Activated CD4-positive, CD25-positive, alpha-beta regulatory T cell (primary cell): ENCODE results near the gene PXMP4.
A peak's percentile ranks its signal among the peaks of the same experiment; 100 is the strongest.

Experiments
- DNase-seq, 4 experiments: peaks; one replicate each; lab custom pipeline; 2025; lab: John Stamatoyannopoulos, UW

The PXMP4 gene

GRCh38 chr20:33732166-33732970 is 12.3 kb upstream of the PXMP4 start:
- DNase-seq: peak; percentile 72 to 91 (median 82)

DNA sequence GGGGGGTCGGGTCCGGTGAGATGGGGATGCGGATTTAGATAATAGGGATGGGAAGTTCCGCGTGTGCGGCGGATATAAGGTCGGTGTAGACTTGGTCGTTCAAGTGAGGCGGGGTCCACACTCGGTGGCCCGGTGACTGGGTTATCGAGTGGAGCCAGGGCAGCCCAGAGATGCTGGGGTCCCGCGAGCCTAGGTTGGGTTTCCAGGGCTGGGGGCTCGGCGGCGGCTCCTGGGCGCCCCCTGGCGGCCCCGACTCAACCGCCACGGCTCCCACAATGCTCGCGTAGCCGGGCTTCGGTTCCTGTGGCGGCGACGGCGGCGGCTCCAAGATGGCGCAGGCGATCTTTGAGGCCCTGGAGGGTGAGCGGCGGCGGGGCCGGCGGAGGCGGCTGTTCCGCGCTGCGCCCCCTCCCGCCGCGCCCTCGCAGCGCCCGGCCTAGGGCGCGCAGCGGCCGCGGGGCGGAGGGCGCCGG is 11.6 kb upstream of the PXMP4 start, which contains the start of gene ZNF341:
TSS of gene ZNF341 (plus strand) at position 304 of the 473 bp plus-strand sequence. CDS start at position 330, 26 bp downstream.
- peak; percentile 72 to 91 (median 83) for DNase-seq

DNA sequence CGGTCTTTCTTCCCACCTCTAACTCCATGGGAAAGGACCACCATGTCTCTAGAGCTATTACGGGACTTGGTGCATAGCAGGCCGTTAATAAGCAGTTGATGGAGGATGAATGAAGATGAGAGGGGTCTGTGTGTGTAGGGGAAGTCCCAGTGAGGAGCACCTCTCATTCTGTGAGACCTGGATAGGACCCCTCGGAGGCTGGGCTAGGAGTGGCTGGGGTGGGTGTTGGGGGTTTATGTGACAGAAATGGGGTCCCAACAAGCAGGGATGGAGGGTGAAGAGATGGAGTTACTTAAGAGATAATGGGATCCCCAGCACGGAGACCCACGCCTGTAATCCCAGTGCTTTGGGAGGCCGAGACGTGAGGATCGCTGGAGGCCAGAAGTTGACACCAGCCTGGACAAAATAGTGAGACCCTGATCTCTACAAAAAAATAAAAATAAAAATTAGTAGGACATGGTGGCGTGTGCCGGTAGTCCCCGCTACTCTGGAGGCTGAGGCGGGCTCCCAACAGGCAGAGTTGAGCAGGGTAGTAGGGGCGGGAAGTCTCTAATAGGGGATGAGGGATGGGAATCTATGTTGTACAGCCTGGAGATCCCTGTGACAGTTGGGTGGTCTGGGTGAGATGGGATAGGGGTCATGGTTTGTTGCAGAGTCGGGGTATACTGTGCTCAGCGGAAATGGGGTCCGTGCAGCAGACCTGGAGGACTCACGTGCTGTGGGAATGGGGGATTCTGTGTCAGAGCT is 11.0 kb upstream of the PXMP4 start:
- no peak for DNase-seq

- no peak for DNase-seq
Observed at GRCh38 chr20:33729101-33729500, 9.0 kb upstream of the PXMP4 start.

DNA sequence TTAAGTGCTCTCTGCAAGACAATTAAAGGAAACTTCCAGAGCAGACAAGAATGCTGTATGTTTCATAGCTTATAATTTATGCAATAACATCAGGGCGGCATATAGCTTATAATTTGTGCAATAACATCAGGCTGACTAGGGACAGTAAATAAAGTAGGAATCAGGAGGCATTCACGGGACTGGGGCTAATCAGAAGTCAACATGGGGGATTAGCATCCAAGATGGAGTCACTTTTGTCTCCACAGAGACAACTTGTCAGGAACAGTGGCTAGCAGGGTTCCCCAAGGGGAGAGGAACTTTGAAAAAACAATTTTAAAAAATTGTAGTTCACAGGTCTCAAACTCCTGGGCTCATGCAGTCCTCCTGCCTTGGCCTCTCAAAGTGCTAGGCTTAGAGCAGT is 8.4 kb upstream of the PXMP4 start:
- DNase-seq: no peak

- DNase-seq: no peak
Observed at GRCh38 chr20:33727806-33728205, 7.7 kb upstream of the PXMP4 start.

DNA sequence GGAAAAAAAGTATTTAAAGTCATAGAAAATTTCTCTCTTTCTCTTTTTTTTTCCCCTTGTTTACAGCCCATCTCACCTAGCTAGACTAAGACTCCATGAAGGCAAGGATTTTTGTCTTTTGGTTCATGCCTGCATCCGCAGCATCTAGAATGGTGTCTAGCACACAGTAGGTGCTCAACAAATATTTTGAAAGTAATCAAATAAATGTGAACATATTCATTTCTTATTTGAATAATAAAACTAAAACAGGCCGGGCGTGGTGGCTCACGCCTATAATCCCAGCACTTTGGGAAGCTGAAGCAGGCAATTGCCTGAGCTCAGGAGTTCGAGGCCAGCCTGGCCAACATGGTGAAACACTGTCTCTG is 7.0 kb upstream of the PXMP4 start:
- DNase-seq: no peak

- no peak for DNase-seq
Observed at GRCh38 chr20:33725607-33726264, 5.6 kb upstream of the PXMP4 start.

DNA sequence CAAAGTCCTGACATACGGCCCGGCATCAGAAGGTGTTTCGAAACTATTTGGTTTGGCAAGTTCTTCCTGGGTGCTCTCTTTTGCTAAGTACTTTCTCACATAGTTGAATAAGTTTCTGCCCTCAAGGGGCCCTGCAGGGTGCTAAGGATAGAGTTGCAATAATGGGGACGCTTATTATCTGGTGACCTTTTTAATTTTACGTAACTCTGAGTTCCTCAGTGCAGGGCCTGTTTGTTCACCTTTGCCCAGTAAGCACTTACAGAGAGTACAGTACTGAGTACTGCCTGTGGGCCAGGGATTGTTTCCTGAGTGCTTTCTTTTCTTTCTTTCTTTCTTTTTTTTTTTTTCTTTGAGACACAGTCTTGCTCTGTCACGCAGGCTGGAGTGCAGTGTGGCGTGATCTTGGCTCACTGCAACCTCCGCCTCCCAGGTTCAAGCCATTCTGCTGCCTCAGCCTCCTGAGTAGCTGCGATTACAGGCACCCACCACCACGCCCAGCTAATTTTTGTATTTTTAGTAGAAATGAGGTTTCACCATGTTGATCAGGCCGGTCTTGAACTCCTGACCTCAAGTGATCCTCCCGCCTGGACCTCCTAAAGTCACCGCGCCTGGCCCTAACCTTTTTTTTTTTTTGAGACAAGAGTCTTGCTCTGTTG is 4.5 kb upstream of the PXMP4 start:
- DNase-seq: no peak

DNA sequence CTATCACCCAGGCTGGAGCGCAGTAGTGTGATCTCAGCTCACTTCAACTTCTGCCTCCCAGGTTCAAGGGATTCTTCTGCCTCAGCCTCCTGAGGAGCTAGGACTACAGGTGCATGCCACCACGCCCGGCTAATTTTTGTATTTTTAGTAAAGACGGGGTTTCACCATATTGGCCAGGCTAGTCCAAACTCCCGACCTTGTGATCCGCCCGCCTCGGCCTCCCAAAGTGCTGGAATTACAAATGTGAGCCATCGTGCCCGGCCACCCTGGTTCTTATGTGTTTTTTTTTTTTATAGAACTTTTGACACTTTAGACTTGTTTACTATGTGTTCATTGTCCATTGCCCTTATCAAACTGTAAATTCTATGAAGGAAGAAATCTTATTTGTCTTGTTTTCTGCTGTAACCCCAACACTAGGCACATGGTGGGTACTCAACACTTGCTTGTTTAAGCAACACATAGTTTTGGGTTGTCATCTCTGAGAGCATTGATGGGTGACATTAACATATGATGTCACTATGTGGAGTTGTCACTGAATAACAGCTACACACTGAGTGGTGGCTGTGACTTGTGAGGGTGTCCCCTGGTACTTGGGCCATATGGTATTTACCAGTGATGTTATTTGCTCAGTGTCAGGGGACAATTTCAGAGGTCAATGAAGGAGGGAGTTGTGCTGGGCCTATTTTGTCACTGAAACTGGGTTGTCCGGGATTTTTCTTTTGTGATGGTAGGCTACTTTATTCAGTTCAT is 1.5 kb upstream of the PXMP4 start:
- DNase-seq: no peak

DNA sequence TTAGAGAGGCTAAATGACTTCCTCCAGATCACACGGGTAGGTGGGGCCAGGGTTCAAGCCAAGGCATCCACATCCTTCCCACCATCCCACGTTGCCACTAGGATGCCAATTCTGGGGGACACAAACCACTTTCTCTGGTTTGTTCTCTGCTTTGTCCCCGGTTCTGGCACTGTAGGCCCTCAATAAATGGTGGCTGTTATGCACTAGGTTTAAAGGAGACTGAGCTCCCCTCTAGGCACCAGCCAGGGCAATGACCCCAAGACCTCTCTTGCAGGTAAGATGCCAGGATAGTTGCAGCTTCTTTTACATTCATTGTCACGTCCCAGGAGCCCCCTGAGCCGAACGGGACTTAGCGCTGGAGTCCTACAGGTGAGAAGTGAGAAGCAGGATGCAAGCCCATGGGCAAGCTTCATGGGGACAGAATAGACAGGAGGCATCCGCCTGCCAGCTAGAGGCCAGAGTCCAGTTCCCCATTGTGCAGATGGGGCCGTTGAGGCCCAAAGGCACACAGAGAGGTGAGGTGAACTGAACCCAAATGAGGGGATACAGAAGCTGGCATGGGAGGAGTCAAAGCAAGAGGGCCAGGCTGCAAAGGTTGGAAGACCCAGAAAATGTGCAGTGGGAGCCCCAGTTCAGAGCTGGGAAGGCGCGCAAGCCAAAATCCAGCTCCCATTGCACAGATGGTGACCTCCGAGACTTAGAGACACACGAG is 677 bp downstream of the PXMP4 start:
- DNase-seq: no peak

DNA sequence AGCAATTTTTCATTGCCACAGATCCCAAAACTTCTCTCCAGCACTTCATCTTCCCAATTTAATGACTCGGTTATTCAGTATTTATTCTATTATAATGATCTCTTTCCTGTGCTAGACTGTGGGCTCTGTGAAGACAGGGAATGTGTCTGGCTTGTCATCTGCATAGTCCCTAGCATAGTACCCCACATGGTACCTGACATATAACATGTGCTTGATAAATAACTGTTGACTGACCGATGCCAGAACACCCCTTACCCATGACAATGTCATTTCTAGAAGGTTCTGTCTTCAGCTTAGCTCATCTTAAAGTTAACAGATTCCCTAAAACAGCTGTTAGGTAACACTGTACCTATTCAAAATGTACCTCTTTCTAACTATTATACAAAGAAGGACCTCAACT is 3.6 kb downstream of the PXMP4 start:
- DNase-seq: no peak

DNA sequence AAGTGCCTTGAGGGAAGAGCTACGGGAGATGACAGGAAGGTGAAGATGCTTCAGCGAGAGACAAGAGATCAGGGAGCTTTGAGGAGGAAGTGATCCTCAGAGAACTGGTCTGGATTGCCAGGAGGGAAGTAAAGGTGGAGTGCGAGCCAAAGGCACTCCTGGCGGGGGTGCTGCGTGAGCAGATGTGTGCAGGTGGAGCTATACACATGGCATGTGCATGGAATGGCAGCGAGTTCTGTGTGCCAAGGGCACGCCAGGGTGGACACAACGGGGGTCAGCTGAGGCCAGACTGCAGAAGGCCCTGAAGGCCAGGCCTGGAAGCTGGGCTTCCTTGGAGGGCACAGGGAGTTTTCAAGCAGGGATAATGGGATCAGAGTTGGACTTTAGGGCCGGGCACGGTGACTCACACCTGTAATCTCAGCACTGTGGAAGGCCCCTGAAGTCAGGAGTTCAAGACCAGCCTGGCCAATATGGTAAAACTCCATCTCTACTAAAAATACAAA is 6.2 kb downstream of the PXMP4 start:
- no peak for DNase-seq

GRCh38 chr20:33711446-33711738 is 8.7 kb downstream of the PXMP4 start:
- DNase-seq: no peak

DNA sequence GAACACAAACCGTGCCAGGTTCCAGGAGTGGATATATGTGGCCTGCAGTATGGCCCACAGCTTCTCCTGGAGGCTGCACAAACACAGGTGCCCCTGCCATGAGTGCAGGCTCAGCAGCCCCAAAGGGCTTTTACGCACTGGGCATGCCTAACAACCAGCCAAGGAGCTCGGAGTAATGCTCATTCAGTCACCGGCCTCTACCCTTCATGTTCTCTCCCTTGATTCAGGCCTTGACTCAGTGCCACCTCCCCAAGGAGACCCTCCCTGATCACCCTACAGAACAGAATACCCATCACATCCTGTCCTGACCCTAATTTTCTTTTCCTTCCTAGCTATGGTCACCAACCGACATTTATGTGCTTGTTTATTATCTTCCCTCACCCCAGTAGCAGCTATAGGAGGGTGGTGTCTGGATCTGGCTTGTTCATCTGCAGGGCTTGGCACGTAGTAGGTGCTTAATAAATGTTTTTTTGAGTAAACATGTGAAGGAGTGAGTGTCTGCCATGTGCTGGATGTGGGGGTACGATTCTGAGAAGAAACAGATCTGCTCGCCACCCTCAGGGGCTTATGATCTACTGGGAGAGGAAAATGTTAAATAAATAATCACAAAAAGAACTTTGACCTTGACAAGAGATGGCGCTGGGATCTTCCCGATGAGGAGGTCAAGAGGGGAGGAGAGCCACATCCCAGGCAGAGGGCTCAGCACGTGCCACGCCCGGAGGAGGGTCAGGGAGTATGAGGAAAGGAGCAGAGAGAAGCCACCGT is 9.2 kb downstream of the PXMP4 start:
- DNase-seq: no peak

GRCh38 chr20:33709905-33710541 is 10.1 kb downstream of the PXMP4 start:
- DNase-seq: no peak

- DNase-seq: no peak
Observed at GRCh38 chr20:33709398-33709797, 10.7 kb downstream of the PXMP4 start.

GRCh38 chr20:33707668-33708067 is 12.4 kb downstream of the PXMP4 start:
- no peak for DNase-seq

DNA sequence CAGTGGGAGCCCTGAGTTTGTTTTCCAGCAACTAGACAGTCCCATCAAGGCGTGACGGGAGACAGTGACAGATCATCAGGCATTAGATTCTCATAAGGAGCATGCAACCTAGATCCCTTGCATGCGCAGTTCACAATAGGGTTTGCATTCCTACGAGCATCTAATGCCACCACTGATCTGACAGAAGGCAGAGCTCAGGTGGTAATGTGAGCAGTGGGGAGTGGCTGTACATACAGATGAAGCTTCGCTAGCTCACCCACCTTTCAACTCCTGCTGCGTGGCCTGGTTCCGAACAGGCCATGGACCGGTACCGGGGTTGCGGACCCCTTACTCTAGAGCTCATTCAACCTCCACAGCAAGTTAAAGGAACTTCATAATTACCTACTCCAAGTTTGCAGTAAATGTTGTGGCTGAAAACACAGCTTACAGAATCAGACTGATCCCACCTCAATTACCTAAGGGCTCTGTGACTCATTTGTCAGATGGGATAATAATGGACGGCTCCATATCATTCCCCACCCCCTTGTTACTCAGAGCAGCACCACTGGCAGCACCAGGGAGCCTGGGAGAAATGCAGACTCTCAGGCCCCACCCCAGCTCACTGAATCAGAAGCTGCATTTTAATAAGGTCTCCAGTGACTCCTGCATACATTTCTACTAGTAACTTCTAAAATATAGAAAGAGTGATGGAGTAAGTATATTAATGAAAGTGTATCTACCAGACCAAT is 15.7 kb downstream of the PXMP4 start:
- DNase-seq: no peak
